ENCODE measurements around the gene ABCA12.
A peak's percentile ranks its signal among the peaks of the same experiment; 100 is the strongest.

Gene ABCA12

GRCh38 chr2:214960677-214961076 is 177.7 kb downstream of the ABCA12 start:
- no peaks in the 10 kb centered on the region for H3K36me3 ChIP-seq (ENCODE audit: control insufficient read depth, insufficient read depth, low read length)
- no peaks in the 10 kb centered on the region for H3K9me3 ChIP-seq (ENCODE audit: control insufficient read depth, low read length)

DNA sequence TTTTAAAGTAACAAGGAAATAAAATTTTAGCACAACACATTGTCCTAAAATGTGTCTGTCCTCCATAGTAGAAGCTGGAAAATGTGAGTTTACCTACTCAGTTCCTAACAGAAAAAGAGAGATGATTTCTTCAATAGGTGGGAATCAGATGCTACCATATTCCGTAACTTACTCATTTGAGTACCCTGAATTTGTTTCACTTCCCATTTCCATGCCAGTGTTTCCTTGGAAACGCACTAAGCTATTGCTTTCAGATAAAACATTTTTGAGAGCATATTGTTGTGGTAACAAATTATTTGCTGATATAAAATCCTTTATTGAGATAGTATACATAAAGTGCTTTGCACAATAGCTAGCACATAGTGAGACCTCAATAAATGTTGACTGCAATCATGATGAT is 191.5 kb downstream of the ABCA12 start:
- Histone ChIP-seq H3K4me2 (ENCODE audit: low read length) (no peak overlapping the region), H2AFZ (no peak overlapping the region), H3K79me2 (no peaks in the 10 kb centered on the region), H3K36me3 (ENCODE audit: control insufficient read depth, insufficient read depth, low read length) (no peaks in the 10 kb centered on the region), H3K27ac (no peak overlapping the region), H3K9me3 (ENCODE audit: control insufficient read depth, low read length) (no peaks in the 10 kb centered on the region), H3K9ac (no peak overlapping the region), H3K27me3 (ENCODE audit: control insufficient read depth, insufficient read depth, low read length) (no peaks in the 10 kb centered on the region), H3K4me1 (no peaks in the 10 kb centered on the region), H3K4me3 (ENCODE audit: low read depth, low read length) (no peak overlapping the region)
- TF ChIP-seq CTCF (IDR thresholded peaks at IDR 0.05): no peak

More at GRCh38 chr2:214960677-214961076, 177.7 kb downstream of the ABCA12 start:
- H2AFZ ChIP-seq: no peak overlapping the region
- peaks cover 19% of the 10 kb centered on the region for H3K4me1 ChIP-seq
- H3K4me3 ChIP-seq (ENCODE audit: low read depth, low read length): no peak overlapping the region
- no peak overlapping the region for H3K9ac ChIP-seq
- H3K4me2 ChIP-seq (ENCODE audit: low read length): no peak overlapping the region
- TF ChIP-seq CTCF (IDR thresholded peaks at IDR 0.05): peak; percentile 51
- no peaks in the 10 kb centered on the region for H3K27me3 ChIP-seq (ENCODE audit: control insufficient read depth, insufficient read depth, low read length)
- no peak overlapping the region for H3K27ac ChIP-seq
- H3K79me2 ChIP-seq: no peaks in the 10 kb centered on the region

- Histone ChIP-seq H3K4me3 (ENCODE audit: low read depth, low read length) (no peak overlapping the region), H3K9ac (no peak overlapping the region), H3K4me1 (no peaks in the 10 kb centered on the region), H2AFZ (no peak overlapping the region), H3K4me2 (ENCODE audit: low read length) (no peak overlapping the region), H3K27me3 (ENCODE audit: control insufficient read depth, insufficient read depth, low read length) (no peaks in the 10 kb centered on the region), H3K36me3 (ENCODE audit: control insufficient read depth, insufficient read depth, low read length) (no peaks in the 10 kb centered on the region), H3K79me2 (no peaks in the 10 kb centered on the region), H3K27ac (no peak overlapping the region), H3K9me3 (ENCODE audit: control insufficient read depth, low read length) (no peaks in the 10 kb centered on the region)
- TF ChIP-seq CTCF (IDR thresholded peaks at IDR 0.05): no peak
Observed at GRCh38 chr2:214934006-214934405, 204.4 kb downstream of the ABCA12 start.

- TF ChIP-seq CTCF (IDR thresholded peaks at IDR 0.05): no peak
- Histone ChIP-seq H3K4me1 (peaks cover 3% of the 10 kb centered on the region), H3K27ac (no peak overlapping the region), H3K79me2 (no peaks in the 10 kb centered on the region), H3K36me3 (ENCODE audit: control insufficient read depth, insufficient read depth, low read length) (no peaks in the 10 kb centered on the region), H3K9me3 (ENCODE audit: control insufficient read depth, low read length) (no peaks in the 10 kb centered on the region), H3K9ac (no peak overlapping the region), H2AFZ (no peak overlapping the region), H3K4me2 (ENCODE audit: low read length) (no peak overlapping the region), H3K4me3 (ENCODE audit: low read depth, low read length) (no peak overlapping the region), H3K27me3 (ENCODE audit: control insufficient read depth, insufficient read depth, low read length) (no peaks in the 10 kb centered on the region)
Observed at GRCh38 chr2:214904634-214905033, 233.8 kb downstream of the ABCA12 start.

DNA sequence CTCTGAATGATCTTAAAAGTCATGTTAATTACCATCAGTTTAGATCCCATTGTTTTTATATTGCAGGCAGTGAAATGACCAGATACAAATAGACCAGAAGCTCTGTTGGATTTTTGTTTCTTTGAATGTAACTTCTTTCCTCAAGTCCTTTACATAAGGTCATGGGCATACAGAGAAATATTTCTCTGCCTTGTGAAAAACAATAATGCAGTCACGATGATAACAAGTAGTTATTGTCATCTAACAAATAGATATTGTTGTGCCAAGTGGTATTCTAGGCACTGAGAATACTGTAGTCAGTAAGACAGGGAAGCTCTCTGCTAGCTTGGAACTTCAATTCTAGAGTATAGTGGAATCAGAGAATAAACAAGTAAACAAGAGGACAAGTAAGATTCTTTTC is 234.2 kb downstream of the ABCA12 start:
- no peak for TF ChIP-seq CTCF (IDR thresholded peaks at IDR 0.05)

More for the DNA sequence above, 234.2 kb downstream of the ABCA12 start:
- H3K27me3 ChIP-seq (ENCODE audit: control insufficient read depth, insufficient read depth, low read length): no peaks in the 10 kb centered on the region
- no peak overlapping the region for H3K27ac ChIP-seq
- no peak overlapping the region for H3K4me2 ChIP-seq (ENCODE audit: low read length)
- no peak overlapping the region for H3K9ac ChIP-seq
- H3K79me2 ChIP-seq: no peaks in the 10 kb centered on the region
- peaks cover 6% of the 10 kb centered on the region for H3K4me1 ChIP-seq
- H2AFZ ChIP-seq: no peak overlapping the region
- no peaks in the 10 kb centered on the region for H3K9me3 ChIP-seq (ENCODE audit: control insufficient read depth, low read length)
- no peaks in the 10 kb centered on the region for H3K36me3 ChIP-seq (ENCODE audit: control insufficient read depth, insufficient read depth, low read length)
- no peak overlapping the region for H3K4me3 ChIP-seq (ENCODE audit: low read depth, low read length)

All from parathyroid adenoma (tissue), 2 donors.